Activated CD4-positive, CD25-positive, alpha-beta regulatory T cell treated with anti-CD3 and anti-CD28 coated beads, Interleukin-2, amount 50 U/mL, for 24 hours (primary cell): ENCODE results near the gene RCE1.

Experiments used
- ATAC-seq, 2 donors: fragments of 150-1000 bp; cut with Tn5 transposase; one replicate each; pipeline ENCODE4 v1.10.0; 2021; ENCODE audit warnings: mild to moderate bottlenecking in 1 of 2, moderate library complexity in 1 of 2

The RCE1 gene

GRCh38 chr11:66845143-66845875 lies 2.1 kb downstream of the RCE1 start:
- ATAC-seq, result no peak

- ATAC-seq, result no peak
Observed at GRCh38 chr11:66845876-66846212, 2.6 kb downstream of the RCE1 start.

- no peak for ATAC-seq
Observed at GRCh38 chr11:66846671-66847091, 3.4 kb downstream of the RCE1 start.

- no peak for ATAC-seq
Observed at GRCh38 chr11:66847461-66848232, 4.4 kb downstream of the RCE1 start.

- ATAC-seq, result no peak
Observed at GRCh38 chr11:66848671-66849500, 5.6 kb downstream of the RCE1 start.

GRCh38 chr11:66849501-66850234 lies 6.4 kb downstream of the RCE1 start:
- no peak for ATAC-seq

- no peak for ATAC-seq
Observed at GRCh38 chr11:66850235-66850587, 7.0 kb downstream of the RCE1 start.

GRCh38 chr11:66850588-66851238 lies 7.5 kb downstream of the RCE1 start:
- ATAC-seq, result no peak

GRCh38 chr11:66851239-66851596 lies 8.0 kb downstream of the RCE1 start:
- no peak for ATAC-seq

GRCh38 chr11:66851698-66852465 lies 8.6 kb downstream of the RCE1 start:
- no peak for ATAC-seq

- no peak for ATAC-seq
Observed at GRCh38 chr11:66852466-66853241, 9.4 kb downstream of the RCE1 start.

- no peak for ATAC-seq
Observed at GRCh38 chr11:66853242-66854229, 10.3 kb downstream of the RCE1 start.

- ATAC-seq, result no peak
Observed at GRCh38 chr11:66854231-66854661, 11.0 kb downstream of the RCE1 start.

- no peak for ATAC-seq
Observed at GRCh38 chr11:66854729-66855211, 11.5 kb downstream of the RCE1 start.

GRCh38 chr11:66855574-66856495 lies 12.6 kb downstream of the RCE1 start:
- ATAC-seq, result peak; percentile 81 to 82

- peak; percentile 46 to 58 for ATAC-seq
Observed at GRCh38 chr11:66856496-66857233, 13.4 kb downstream of the RCE1 start, which contains the start of gene LRFN4. Gene LRFN4 (plus strand): TSS chr11:66857064. CDS start chr11:66857745, 681 bp downstream.
